Activated T-helper 2 cell treated with anti-CD3 and anti-CD28 coated beads, Interferon-gamma antibody, Interleukin-2, Interleukin-4, amounts not matched to agents 10 μg/mL and 5 μg/mL and 100 μg/mL, durations not matched to agents 14 hours and 24 hours and 36 hours (primary cell): Measurements from ENCODE around the gene GAREM1. TPM values are rescaled to one million over a fixed set of nuclear protein-coding genes. Genes with fewer than 3 reads are reported as not detected.
A peak's percentile ranks its signal among the peaks of the same experiment; 100 is the strongest.

Experiments
- DNase-seq: peaks from one replicate; pipeline ENCODE4 v3.0.0; 2021; ENCODE audit warnings: low spot score
- H3K27ac Mint-ChIP-seq: one replicate; pipeline ENCODE4 v1.8.0; 2021; ENCODE audit warnings: mixed read lengths
- H3K27me3 Mint-ChIP-seq: one replicate; pipeline ENCODE4 v1.8.0; 2021; ENCODE audit warnings: low read depth, mixed read lengths
- H3K36me3 Mint-ChIP-seq: one replicate; pipeline ENCODE4 v1.8.0; 2021; ENCODE audit warnings: low read depth, mixed read lengths
- H3K4me1 Mint-ChIP-seq: one replicate; pipeline ENCODE4 v1.8.0; 2021; ENCODE audit warnings: low read depth, mixed read lengths
- H3K4me3 Mint-ChIP-seq: one replicate; pipeline ENCODE4 v1.8.0; 2021; ENCODE audit warnings: low read depth, mild to moderate bottlenecking, moderate library complexity, mixed read lengths
- H3K9me3 Mint-ChIP-seq: one replicate; pipeline ENCODE4 v1.8.0; 2021; ENCODE audit warnings: mixed read lengths
- intact Hi-C: fragments of 100-400 bp; cut with micrococcal nuclease; formaldehyde crosslinking; loops from one replicate; pipeline ENCODE4 v1.15.1; 2023
- total RNA-seq: library from RNA; stranded (reverse); gene quantifications from 2 replicates; pipeline ENCODE4 v1.2.3, GENCODE V29; 2022

Gene GAREM1
- total RNA-seq, 1 donor from 2014 or later: not detected

DNA sequence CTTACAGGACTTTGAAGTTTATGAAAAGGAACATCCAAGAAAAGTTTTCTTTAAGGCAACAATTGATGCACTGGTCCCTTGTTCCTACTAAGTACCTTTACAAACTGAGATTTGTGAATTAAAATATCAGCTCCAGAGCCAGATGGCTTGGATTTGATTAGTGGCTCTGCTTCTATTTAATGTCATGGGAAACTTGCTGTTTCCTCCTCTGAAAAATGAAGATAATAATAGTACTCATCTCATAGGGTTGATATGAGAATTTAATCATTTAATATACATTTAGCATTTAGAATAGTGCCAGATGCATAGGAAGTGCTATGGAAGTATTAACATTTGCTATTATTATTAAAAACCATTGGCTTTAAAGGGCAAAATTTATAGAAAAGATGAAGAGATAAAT lies 2.6 kb upstream of the GAREM1 start:
- Mint-ChIP-seq H3K4me1 (peaks cover 24% of the 10 kb centered on the region), H3K27me3 (peaks cover 61% of the 10 kb centered on the region), H3K36me3 (no peaks in the 10 kb centered on the region), H3K27ac (no peak overlapping the region), H3K9me3 (no peaks in the 10 kb centered on the region), H3K4me3 (no peak overlapping the region)
- intact Hi-C loops: loop anchor here (10.0 kb wide), 2 partner anchors 189 to 319 kb away; no protein-coding TSS in a partner anchor
- no peak for DNase-seq

DNA sequence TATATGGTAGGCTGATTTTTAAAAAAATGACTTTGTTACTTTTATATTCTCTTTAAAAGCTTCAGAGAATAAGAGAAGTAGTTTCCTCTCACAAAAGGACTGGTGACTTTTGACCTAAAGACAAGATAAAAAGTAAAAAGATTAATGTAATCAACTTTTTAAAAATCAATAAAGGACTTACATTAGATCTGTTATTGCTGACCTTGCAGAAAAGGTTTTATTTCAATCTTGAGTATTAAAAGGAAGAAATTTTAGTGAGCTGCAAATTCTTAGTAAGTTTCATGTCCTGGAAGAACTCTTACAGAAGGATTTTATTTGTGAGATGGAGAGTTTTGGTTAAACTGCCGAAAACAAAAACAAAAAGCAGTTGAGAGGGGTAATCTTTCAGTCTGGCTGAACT lies 2.2 kb upstream of the GAREM1 start:
- H3K9me3 Mint-ChIP-seq: no peaks in the 10 kb centered on the region
- no peak overlapping the region for H3K27ac Mint-ChIP-seq
- peaks cover 28% of the 10 kb centered on the region for H3K4me1 Mint-ChIP-seq
- intact Hi-C loops: loop anchor here (10.0 kb wide), 2 partner anchors 188 to 318 kb away; no protein-coding TSS in a partner anchor
- H3K4me3 Mint-ChIP-seq: no peak overlapping the region
- H3K36me3 Mint-ChIP-seq: no peaks in the 10 kb centered on the region
- DNase-seq: no peak
- H3K27me3 Mint-ChIP-seq: peaks cover 65% of the 10 kb centered on the region

DNA sequence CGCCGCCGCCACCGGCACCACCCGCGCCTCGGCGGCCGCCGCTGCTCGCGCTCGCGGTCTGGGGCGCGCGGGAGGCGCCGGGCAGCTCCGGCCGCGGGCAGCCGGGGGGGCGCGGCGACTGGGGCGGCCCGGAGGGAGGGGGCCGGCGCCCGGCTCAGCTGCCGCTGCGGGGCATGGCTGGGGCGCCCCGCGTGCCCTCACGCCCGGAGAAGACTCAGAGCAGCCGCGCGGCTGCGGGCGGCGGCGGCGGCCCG lies 295 bp downstream of the GAREM1 start:
- H3K27ac Mint-ChIP-seq: no peak overlapping the region

DNA sequence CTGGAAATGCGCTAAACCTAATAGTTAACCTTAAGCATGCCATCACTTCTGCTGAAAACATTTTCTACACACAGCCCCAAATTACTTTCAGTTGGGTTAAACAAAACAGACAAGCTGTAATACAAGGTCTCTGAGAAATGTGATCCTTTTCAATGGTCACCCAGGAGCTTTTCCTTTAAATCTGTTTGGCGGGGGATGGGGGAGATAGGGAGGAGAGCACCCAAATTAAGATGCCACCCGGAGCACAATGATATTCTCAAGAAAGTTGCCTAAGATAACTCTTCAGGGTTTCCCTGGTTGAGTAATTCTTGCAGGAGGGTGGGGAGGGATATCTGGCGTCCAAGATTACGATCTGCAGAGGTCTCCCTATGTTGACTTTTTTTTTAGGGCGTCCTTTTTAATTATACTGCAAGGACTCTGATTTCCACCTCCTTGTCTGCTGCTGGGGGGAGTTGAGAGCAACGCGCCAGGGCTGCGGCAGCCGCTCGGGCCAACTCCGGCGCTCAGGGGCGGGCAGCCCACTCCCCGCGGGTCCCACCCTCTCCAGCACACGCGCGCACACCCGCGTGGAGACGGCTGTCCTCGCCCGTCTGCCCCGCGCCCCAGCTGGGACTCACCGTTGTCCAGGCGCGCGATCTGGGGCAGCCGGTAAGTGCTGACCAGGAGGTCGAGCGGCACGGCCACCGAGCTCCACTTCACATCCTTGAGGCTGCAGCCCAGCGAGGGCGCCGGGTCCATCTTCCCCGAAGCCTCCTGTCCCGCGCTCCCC lies 807 bp downstream of the GAREM1 start:
- Mint-ChIP-seq H3K27ac (no peak overlapping the region), H3K4me3 (peak overlapping the region; percentile 77), H3K27me3 (peaks cover 72% of the 10 kb centered on the region), H3K9me3 (no peaks in the 10 kb centered on the region), H3K36me3 (no peaks in the 10 kb centered on the region), H3K4me1 (peaks cover 28% of the 10 kb centered on the region)
- intact Hi-C loops: loop anchor here (10.0 kb wide), 2 partner anchors 185 to 315 kb away; no protein-coding TSS in a partner anchor
- no peak for DNase-seq

More for the DNA sequence above, 295 bp downstream of the GAREM1 start:
- peaks cover 69% of the 10 kb centered on the region for H3K27me3 Mint-ChIP-seq
- no peak for DNase-seq
- no peaks in the 10 kb centered on the region for H3K36me3 Mint-ChIP-seq
- peaks cover 28% of the 10 kb centered on the region for H3K4me1 Mint-ChIP-seq
- no peaks in the 10 kb centered on the region for H3K9me3 Mint-ChIP-seq
- intact Hi-C loops: loop anchor here (10.0 kb wide), 2 partner anchors 186 to 316 kb away; no protein-coding TSS in a partner anchor
- no peak overlapping the region for H3K4me3 Mint-ChIP-seq

DNA sequence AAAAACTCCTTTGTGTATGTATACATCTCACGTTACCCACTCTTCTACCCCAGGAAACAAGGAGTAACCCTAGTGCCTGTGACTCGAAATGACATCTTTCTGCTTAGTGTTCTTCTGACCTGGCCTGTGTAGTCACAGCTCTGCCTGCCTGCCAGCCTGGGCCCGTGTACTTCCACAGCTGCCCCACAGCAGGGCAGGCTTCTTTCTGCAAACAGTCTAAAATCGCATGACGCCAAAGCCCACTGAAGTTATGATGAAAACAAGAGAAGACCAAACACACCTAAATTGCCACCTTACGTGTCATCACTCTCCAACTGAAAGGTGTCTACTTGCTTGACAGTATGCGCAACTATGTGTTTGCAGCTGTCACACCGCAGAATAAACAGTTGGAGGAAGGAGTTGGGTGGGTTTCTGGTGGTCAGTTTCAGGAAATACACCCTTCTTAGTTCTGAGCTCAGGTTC lies 1.5 kb downstream of the GAREM1 start:
- Mint-ChIP-seq H3K27me3 (peaks cover 73% of the 10 kb centered on the region), H3K4me1 (peaks cover 28% of the 10 kb centered on the region), H3K27ac (no peak overlapping the region), H3K4me3 (peak overlapping the region; percentile 77), H3K36me3 (no peaks in the 10 kb centered on the region), H3K9me3 (no peaks in the 10 kb centered on the region)
- no peak for DNase-seq
- intact Hi-C loops: no loop called here

DNA sequence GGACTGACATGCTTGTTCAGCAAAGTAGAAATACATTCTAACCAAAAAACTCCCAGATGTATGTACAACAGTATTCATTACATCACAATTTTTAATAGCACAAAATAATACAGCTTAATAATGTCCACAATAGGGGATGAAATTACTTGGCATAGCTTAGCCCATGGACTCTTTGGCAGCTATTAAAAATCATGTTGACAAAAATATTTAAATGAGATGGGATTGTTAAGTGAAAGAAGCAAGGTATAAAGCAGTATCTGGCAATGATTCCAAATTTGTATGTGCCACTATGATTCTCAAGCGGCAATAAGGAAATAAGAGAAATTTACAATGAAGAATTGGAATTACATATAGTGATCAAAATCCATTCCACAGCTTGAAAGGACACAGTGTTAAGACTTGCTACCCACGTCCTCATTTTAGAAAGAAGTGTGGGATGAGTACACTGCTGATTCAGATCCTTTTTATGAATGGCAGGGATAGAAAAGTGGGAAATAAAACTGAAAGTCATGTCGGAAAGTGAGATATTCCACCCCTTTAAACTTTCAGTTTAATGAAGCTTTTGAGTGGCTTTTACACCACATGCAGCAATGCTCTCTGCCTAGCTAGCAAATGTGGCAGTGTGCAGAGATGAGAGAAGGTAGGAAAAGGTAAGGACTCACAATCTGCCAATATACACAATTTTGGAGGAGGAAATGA lies 2.4 kb downstream of the GAREM1 start:
- intact Hi-C loops: no loop called here

DNA sequence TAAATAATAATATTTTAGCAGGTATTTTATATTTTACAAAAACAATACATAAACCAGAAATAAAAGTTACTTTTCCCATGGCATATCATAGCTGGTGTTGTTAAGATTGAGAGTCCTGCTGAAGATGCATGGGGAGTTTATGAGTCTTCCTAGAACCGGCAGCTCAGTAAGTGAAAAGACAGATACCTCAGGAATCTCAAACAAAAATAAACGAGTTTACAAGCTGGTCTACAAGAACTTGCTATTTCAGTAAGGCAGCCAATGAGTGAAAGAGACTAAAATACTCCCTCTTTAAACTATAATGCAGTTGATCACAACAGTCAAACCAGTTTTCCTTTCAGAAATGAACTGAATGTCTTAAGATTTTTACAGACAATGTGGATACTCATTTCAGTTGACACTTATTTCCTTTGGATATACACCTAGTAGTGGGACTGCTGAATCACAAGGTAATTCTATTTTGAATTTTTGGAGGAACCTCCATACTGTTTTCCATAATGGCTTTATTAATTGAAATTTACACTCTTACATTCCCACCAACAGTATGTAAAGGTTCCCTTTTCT lies 8.9 kb downstream of the GAREM1 start:
- H3K27ac Mint-ChIP-seq: no peak overlapping the region
- H3K4me3 Mint-ChIP-seq: no peak overlapping the region
- intact Hi-C loops: no loop called here
- no peaks in the 10 kb centered on the region for H3K4me1 Mint-ChIP-seq
- no peaks in the 10 kb centered on the region for H3K9me3 Mint-ChIP-seq
- H3K27me3 Mint-ChIP-seq: peaks cover 48% of the 10 kb centered on the region
- H3K36me3 Mint-ChIP-seq: no peaks in the 10 kb centered on the region
- no peak for DNase-seq

More for the DNA sequence above, 2.4 kb downstream of the GAREM1 start:
- H3K27me3 Mint-ChIP-seq: peaks cover 64% of the 10 kb centered on the region
- DNase-seq: no peak
- H3K27ac Mint-ChIP-seq: no peak overlapping the region
- H3K36me3 Mint-ChIP-seq: no peaks in the 10 kb centered on the region
- peaks cover 28% of the 10 kb centered on the region for H3K4me1 Mint-ChIP-seq
- H3K9me3 Mint-ChIP-seq: no peaks in the 10 kb centered on the region
- no peak overlapping the region for H3K4me3 Mint-ChIP-seq

DNA sequence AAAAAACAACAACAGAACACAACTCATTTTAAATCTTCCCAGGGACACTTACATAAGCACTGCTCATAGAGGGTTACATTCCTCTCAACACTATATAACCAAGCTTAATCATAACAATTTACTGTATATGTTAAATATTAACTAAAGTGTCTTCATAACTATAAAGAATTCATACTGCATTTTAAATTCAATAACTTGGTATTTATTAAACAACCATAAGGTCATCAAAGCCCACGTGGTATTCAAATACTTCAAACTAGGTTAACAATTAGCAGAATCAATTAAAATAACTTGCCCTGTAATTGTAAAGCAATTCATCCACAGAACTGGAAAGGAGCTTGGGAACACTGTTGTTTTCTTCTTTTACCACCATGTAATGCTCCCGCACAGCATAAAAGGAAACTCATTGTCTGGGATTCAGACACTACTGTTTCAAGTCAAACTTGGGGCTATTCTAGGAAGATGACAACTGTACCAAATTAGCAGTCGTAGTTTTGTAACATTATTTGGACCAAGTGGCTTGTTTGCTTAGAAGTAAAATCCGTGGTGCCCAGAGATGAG lies 10.4 kb downstream of the GAREM1 start:
- H3K4me1 Mint-ChIP-seq: no peaks in the 10 kb centered on the region
- no peaks in the 10 kb centered on the region for H3K36me3 Mint-ChIP-seq
- H3K27ac Mint-ChIP-seq: no peak overlapping the region
- H3K9me3 Mint-ChIP-seq: no peaks in the 10 kb centered on the region
- no peak for DNase-seq
- H3K4me3 Mint-ChIP-seq: no peak overlapping the region
- intact Hi-C loops: no loop called here
- H3K27me3 Mint-ChIP-seq: peaks cover 46% of the 10 kb centered on the region

DNA sequence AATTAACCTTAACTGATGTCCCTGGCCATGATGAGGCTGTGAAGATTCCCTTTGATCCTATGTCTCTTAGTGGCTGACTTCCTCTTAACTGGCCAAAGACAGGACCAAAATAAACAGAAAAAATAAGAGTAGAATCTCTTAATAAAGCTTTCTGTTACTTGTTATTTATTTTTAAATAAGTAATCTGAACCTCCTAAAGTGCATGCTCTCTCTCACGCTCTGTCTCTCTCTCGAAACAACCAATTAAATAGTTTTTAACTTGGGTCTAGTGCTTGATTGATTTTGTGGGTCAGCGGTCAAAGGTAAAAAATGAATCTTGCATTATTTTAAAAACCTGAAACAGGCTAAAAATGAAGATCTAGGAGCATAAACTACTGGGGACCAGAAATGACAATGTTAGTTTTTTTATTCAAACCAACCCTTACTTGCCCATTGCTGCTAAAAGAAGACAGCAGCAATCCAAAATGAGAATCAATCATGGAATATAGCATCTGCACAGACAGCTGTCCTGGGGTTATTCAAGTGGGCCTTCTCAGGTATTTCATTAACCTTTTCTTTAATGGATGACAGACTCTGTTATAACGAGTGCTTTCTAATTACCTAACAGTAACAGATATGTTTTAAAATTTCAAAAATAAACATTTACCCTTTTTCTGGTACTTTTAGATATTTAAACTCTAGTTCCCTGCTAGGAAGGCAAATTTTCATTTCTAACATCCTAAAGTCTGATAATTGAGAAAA lies 11.2 kb downstream of the GAREM1 start:
- no peak for DNase-seq

DNA sequence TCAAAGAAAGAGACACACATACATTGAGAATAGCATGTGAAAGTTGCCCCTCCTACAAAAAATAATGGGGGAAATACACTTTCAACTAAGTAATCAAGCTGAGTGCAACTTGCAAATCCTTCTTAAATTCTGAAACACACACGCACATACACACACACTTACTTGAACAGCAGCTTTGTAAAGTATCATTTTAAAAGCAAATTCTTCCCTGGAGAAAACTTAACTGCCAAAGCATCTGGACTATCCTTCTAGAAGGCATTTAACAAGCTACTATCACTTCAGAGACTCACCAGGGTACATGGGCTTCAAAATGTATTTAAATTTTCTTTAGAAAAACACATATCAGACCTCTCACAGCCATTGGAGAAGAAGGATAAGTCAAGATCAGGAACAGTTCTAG lies 15.3 kb downstream of the GAREM1 start:
- no peak overlapping the region for H3K27ac Mint-ChIP-seq
- no peak overlapping the region for H3K4me3 Mint-ChIP-seq
- H3K36me3 Mint-ChIP-seq: no peaks in the 10 kb centered on the region
- intact Hi-C loops: no loop called here
- H3K4me1 Mint-ChIP-seq: no peaks in the 10 kb centered on the region
- peaks cover 34% of the 10 kb centered on the region for H3K27me3 Mint-ChIP-seq
- no peak for DNase-seq
- H3K9me3 Mint-ChIP-seq: no peaks in the 10 kb centered on the region

More for the DNA sequence above, 11.2 kb downstream of the GAREM1 start:
- Mint-ChIP-seq H3K27me3 (peaks cover 44% of the 10 kb centered on the region), H3K4me1 (no peaks in the 10 kb centered on the region), H3K4me3 (no peak overlapping the region), H3K9me3 (no peaks in the 10 kb centered on the region), H3K36me3 (no peaks in the 10 kb centered on the region), H3K27ac (no peak overlapping the region)
- intact Hi-C loops: no loop called here

DNA sequence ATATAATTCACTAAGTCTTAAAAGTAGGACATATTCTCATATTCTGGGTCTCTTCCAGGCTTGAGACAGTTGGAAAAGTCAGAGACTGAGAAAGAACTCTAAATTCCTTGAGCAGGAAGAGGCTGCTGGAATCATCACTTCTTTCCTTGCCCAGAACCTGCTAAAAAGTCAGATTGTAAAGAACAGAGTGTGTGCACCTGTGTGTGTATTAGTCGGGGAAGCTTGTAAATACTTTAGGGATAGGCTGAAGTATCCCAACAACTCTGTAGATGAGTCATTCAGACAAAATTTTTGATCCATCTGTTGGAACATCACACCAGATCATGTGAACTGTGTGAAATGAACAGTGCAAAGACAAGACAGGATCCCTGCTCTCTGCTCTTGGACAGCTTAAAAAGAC lies 16.1 kb downstream of the GAREM1 start:
- DNase-seq: no peak
- Mint-ChIP-seq H3K27me3 (peaks cover 30% of the 10 kb centered on the region), H3K9me3 (no peaks in the 10 kb centered on the region), H3K4me1 (no peaks in the 10 kb centered on the region), H3K27ac (no peak overlapping the region), H3K4me3 (no peak overlapping the region), H3K36me3 (no peaks in the 10 kb centered on the region)
- intact Hi-C loops: no loop called here

DNA sequence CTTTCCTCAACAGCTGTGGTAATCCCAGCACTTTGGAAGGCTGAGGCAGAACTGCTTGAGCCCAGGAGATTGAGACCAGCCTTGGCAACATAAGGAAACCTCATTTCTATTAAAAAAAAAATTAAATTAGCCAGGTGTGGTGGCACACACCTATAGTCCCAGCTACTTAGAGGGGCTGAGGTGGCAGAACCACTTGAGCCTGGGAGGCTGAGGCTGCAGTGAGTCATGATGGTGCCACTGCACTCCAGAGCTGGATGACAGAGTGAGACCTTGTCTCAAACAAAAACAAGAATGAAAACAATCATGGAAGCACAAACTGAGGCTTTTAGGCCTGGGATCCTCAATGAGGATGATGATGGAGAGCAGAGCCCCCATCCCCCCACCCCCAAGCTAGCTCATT lies 19.8 kb downstream of the GAREM1 start:
- Mint-ChIP-seq H3K4me1 (no peaks in the 10 kb centered on the region), H3K9me3 (no peaks in the 10 kb centered on the region), H3K36me3 (no peaks in the 10 kb centered on the region), H3K4me3 (no peak overlapping the region), H3K27me3 (peaks cover 10% of the 10 kb centered on the region), H3K27ac (no peak overlapping the region)
- DNase-seq: no peak
- intact Hi-C loops: no loop called here
